GM21423 (cell line): ENCODE data around the gene SAP30BP.

Experiments used
- ATAC-seq: cut with Tn5 transposase; IDR thresholded peaks from one replicate; pipeline ENCODE4 v1.9.1; 2021; ENCODE audit warnings: mild to moderate bottlenecking, moderate library complexity; ENCODE audit not compliant: unreplicated experiment

Gene SAP30BP

DNA sequence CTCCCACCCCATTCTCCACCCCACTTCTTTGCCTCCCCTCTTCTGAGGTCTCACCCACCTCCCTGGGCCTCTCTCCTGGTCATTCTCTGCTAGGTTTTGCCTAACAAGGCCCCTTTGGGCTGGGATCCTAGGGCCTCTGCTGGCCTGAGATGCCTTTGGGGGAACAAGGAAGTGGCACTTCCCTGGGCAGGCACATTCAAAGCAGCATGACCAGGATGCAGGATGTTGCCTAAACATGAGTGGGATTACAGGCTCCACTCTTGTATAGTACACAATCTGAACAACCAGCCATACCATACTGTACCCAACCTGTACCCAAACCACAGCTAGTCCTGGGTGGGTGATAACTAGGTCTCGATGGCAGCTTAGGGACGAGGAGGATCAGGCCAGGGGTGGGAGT is 88.9 kb downstream of the SAP30BP start:
- ATAC-seq, result no peak

DNA sequence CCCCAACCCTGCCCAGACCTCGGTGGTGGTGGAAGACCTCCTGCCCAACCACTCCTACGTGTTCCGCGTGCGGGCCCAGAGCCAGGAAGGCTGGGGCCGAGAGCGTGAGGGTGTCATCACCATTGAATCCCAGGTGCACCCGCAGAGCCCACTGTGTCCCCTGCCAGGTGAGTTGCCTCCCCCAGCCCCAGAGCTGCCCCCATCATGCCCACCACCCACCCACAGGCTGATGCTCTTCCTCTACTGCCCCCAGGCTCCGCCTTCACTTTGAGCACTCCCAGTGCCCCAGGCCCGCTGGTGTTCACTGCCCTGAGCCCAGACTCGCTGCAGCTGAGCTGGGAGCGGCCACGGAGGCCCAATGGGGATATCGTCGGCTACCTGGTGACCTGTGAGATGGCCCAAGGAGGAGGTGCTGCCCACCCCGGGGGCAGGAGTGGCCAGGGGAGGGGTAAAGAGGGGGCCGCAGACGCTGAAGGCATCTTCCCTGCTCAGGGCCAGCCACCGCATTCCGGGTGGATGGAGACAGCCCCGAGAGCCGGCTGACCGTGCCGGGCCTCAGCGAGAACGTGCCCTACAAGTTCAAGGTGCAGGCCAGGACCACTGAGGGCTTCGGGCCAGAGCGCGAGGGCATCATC is 89.4 kb downstream of the SAP30BP start:
- ATAC-seq, result no peak

DNA sequence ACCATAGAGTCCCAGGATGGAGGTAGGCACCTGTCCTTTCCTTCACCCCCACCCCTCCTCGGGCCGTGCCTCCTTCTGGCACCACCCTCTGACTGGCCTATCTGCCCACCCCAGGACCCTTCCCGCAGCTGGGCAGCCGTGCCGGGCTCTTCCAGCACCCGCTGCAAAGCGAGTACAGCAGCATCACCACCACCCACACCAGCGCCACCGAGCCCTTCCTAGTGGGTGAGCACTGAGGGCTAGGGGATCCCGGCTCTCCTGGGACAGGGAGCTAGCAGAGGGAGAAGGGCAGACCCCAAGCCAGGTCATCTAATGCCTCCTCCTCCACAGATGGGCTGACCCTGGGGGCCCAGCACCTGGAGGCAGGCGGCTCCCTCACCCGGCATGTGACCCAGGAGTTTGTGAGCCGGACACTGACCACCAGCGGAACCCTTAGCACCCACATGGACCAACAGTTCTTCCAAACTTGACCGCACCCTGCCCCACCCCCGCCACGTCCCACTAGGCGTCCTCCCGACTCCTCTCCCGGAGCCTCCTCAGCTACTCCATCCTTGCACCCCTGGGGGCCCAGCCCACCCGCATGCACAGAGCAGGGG is 90.0 kb downstream of the SAP30BP start:
- ATAC-seq, result no peak
